ENCODE results near the gene CYB5R2. TPM values are rescaled to one million over a fixed set of nuclear protein-coding genes. Genes with fewer than 3 reads are reported as not detected.

Gene CYB5R2
- 34.5 and 42.8 TPM in 2 replicates for total RNA-seq

DNA sequence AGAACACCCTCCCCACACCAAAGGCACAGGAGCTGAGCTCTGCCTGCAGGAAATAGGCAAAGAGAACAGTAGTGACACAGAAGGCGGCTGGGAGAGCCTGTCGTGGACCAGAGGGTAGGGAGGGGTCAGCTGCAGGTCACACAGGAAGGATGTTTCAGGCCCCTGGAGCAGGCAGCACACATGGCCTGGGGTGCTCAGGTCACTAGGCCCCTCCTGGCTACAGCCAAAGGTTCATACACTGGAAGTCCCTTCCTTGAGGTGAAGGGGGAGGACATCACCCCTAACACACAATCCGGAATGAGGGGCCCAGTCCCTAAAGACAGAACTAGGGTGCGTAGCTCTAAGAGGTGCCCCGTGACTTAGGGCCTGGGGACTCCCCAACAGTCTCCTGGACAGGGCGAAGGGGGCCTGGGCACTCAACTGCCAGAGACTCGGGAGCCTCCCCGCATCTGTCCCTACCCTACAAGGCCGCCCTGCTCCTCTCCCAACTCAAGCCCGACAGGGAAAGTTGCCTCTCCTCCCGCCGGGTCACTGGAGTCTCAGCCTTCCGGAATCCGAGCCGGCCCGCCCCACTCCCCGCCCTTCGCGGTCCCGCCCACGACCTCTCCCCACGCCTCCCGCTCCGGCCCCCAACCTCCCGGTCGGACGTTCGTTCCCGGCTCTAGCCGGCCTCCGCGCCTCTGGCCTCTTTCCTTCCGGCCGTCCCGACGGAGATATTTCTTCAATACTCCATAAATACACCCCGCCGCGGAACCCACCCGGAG, at the start of gene CYB5R2:
Gene CYB5R2 (minus strand): TSS at position 541 of the 764 bp plus-strand sequence. CDS start 675 bp downstream, outside the sequence.

GRCh38 chr11:7706377-7706776, 33.1 kb upstream of the CYB5R2 start, which contains the start of gene OVCH2:
Gene OVCH2, minus strand, starts transcription at chr11:7706477. Its CDS starts 83 bp downstream, at chr11:7706394.

Other genes starting within 250 kb of the CYB5R2 start
- 2.5 and 3.2 TPM in 2 replicates for gene OLFML1, start 188.0 kb downstream of the CYB5R2 start, total RNA-seq
- gene PPFIBP2, start 159.5 kb downstream of the CYB5R2 start, total RNA-seq, result 4.9 and 6.7 TPM in 2 replicates
- not detected in 2 replicates for gene OVCH2, start 33.0 kb upstream of the CYB5R2 start, total RNA-seq
- not detected in 2 replicates for gene OR5P2, start 123.4 kb upstream of the CYB5R2 start, total RNA-seq
- gene OR5P3, start 157.3 kb upstream of the CYB5R2 start, total RNA-seq, result not detected in 2 replicates